ENCODE data around the gene CPSF4.

Gene CPSF4

GRCh38 chr7:99449326-99449725 is 10.6 kb downstream of the CPSF4 start:
- DNase-seq = no peak

DNA sequence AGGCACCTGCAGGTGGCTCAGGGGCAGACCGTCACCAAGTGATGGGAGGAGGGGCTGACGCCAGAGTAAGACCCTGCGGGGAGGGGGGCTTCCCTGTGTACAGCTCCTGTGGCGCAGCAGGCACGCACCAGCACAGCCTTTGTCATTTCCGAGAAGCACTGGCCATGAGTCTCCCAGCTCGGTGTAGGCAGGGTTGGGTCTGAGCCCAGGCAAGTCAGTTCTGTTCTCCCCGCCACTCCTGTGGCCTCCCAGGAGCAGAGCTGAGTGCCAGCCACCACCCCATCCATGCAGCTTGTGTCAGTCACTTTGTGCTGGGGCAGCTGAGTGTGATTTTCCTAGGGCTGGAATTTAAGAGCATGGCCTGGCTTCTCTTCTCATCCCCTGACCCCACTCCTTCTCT is 13.2 kb downstream of the CPSF4 start:
- DNase-seq = no peak

DNA sequence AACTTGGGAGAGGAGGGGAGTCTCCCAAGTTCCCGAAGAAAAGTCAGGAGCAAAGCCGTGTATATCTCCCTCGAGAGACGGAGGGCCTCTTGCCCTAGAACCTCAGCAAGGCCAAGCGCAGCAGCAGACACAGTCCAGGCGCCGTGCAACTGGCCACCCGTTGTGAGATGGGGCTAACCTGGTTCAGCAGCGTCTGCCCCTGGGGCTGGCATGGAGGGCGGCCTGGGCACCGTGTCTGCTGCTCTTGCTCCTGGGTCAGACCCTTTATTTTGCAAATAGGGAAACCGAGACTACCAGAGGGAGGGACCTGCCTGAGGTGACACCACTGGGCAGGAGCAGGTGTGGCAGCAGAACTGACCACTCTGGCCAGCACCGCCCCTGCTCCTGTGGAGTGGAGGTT is 13.8 kb downstream of the CPSF4 start:
- DNase-seq = no peak

GRCh38 chr7:99453105-99453504 is 14.4 kb downstream of the CPSF4 start:
- DNase-seq = no peak

- no peak for DNase-seq
Measured at GRCh38 chr7:99455874-99456273, 17.1 kb downstream of the CPSF4 start.

- no peak for DNase-seq
Measured at GRCh38 chr7:99456288-99456687, 17.5 kb downstream of the CPSF4 start.

- no peak for DNase-seq
Measured at GRCh38 chr7:99457050-99457649, 18.4 kb downstream of the CPSF4 start.

- DNase-seq = no peak
Measured at GRCh38 chr7:99457650-99458493, 19.1 kb downstream of the CPSF4 start.

GRCh38 chr7:99459087-99459486 is 20.3 kb downstream of the CPSF4 start:
- DNase-seq = peak; percentile 27 to 42

GRCh38 chr7:99460651-99461050 is 21.9 kb downstream of the CPSF4 start:
- no peak for DNase-seq

- no peak for DNase-seq
Measured at GRCh38 chr7:99461221-99461620, 22.5 kb downstream of the CPSF4 start.

GRCh38 chr7:99465421-99465768 is 26.7 kb downstream of the CPSF4 start:
- DNase-seq = no peak

DNA sequence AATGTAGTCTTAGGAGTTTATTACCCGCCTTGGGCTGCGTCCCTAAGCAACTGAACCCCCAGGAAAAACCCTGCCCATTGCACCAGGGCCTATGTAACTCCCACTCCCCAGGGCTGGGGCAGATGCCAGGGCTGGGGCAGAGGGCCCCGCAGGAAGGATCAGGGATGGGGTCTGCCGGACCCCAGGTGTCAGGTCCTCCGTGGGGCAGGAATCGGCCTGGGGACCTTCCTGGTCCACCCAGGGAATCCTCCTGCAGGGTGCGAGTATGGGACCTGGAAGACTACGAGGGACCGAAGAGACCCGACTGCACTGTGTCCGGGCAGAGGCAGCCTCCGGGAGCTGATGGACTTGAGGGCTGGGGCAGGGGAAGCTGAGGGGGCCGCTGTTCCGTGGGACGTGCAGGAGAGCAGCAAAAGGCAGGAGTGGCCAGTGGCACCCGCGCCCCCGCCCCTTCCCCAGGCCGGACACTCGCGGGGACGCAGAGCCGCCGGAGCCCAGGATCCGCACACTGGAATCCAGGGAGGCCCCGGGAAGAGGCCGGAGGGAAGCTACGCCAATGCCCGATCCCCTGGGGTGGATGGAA is 29.7 kb downstream of the CPSF4 start:
- DNase-seq = no peak

- no peak for DNase-seq
Measured at GRCh38 chr7:99469381-99470065, 30.8 kb downstream of the CPSF4 start.

GRCh38 chr7:99472561-99473314 is 34.0 kb downstream of the CPSF4 start, which contains the start of gene ZNF789:
TSS of gene ZNF789 (plus strand) at chr7:99472890. CDS start at chr7:99476457, 3,567 bp downstream.
- DNase-seq = peak; percentile 98 to 99

DNA sequence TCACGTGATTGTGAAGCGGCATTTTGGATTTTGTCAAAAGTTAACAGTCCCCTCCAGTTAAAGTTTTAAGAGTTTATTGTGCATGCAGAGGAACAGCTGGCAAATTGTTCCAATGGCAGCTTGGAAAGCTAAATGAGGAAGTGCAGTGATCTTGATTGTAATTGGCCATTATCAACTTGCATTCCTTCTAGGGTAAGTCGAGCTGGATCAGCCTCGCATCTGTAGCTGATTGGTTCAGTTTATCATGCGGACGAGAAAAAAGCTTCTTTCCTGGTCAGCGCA is 34.5 kb downstream of the CPSF4 start:
- no peak for DNase-seq

- no peak for DNase-seq
Measured at GRCh38 chr7:99476107-99476506, 37.4 kb downstream of the CPSF4 start.

DNA sequence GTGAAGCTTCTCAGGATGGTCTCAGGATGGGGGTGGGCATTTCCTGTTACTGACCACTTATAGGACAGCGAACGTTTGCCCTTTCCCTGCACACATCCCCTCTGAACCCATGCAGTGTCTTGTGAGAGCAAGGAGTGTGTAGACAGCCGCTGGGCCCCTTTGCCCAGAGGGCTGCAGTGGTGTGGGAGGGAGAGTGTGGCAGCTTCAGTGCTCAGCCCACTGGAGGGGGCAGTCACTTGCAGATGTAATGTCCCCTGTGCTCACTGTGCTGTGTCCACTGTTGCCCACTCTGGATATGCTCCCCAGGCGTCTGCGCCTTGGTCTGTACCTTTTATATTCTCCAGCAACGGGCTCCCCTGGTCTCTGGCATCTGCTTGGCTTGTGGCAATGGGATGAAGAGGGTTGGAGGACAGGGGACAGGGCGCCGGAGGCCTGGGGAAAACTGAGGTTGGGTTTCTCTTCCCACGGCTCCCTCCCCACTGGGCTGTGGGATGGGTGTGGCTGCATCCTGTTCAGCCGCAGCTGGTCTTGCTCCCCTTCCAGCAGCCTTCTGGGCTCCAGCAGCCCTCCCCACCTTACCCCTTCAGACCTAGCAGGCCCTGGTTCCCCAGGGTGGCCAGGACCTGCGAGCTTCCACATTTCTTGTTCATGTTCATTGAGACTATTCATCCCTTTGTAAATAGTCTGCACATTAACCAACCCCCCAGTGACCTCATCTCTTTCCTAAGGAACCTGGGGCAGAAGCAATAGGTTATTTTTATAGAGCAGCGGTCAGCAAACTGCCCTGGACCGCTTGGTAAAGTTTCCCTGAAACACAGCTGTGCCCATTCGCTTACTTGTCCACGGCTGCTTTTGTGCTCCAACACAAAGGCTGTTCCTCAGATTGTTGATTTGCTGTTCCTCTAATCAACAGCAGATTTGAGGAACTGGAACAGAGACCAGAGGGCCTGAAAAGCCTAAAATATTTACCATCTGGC is 40.0 kb downstream of the CPSF4 start:
- no peak for DNase-seq

DNA sequence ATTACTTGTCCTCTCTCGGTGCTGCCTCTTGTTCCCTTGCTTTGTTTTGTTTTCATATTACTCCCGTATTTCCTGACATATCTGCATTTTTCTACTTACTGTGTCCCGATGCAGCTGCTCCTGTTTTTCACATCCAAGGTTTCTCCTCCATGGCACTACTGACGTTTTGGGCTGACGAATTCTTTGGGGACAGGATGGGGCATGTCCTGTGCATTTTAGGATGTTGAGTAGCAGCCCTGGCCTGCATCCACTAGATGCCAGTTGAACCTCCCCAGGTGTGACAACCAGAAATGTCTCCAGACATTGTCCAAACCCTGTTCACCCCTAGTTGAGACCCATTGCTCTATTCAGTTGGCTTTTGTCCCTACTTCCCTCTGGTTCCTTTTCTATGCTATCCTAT is 46.4 kb downstream of the CPSF4 start:
- no peak for DNase-seq

DNA sequence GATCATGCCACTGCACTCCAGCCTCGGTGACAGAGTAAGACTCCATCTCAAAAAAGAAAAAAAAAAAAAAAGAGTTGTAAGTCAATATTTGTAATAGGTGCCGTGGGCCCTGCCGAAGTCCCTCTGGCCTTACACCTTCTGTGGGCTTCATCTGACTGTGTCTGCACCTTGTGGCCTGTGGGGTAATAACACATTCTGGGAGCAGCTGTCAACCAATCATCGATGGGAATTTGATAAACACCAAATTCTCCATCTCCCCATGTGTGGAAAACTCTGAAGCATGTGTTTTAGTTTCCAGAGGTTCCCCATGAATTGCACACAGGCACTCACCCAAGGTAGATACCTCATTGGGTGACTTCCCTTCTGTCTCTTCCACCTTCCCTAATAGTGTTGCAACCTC is 50.5 kb downstream of the CPSF4 start:
- DNase-seq = no peak

- DNase-seq = no peak
Measured at GRCh38 chr7:99490878-99491277, 52.1 kb downstream of the CPSF4 start.

- no peak for DNase-seq
Measured at GRCh38 chr7:99493823-99494222, 55.1 kb downstream of the CPSF4 start.

All from activated CD4-positive, alpha-beta T cell treated with anti-CD3 and anti-CD28 coated beads, Interleukin-2, amount 50 U/mL, for 48 hours (primary cell).